Neuron (in vitro differentiated cells): ENCODE measurements around the gene SLC49A3.
"Not testable (repeated sequence)": the region's sequence is repeated elsewhere in the genome, so short reads cannot be mapped to it uniquely, and the experiment has no call there.

Source experiments
- H2AFZ ChIP-seq: one replicate; pipeline ENCODE4 v1.6.1; 2013; ENCODE audit warnings: low read depth, mild to moderate bottlenecking, inconsistent platforms, low read length, moderate library complexity
- H3K27me3 ChIP-seq: one replicate; pipeline ENCODE4 v1.6.1; 2013; ENCODE audit warnings: low read length; ENCODE audit not compliant: insufficient read depth
- H3K36me3 ChIP-seq: one replicate; pipeline ENCODE4 v1.6.1; 2013; ENCODE audit warnings: low read length; ENCODE audit not compliant: insufficient read depth
- H3K4me1 ChIP-seq: one replicate; pipeline ENCODE4 v1.6.1; 2013; ENCODE audit warnings: low read length; ENCODE audit not compliant: insufficient read depth
- H3K4me3 ChIP-seq: 2 replicates; pipeline ENCODE4 v1.5.1; 2013; ENCODE audit warnings: mild to moderate bottlenecking, low read length, moderate library complexity
- H3K9me3 ChIP-seq: one replicate; pipeline ENCODE4 v1.6.1; 2013; ENCODE audit warnings: low read length

SLC49A3 gene

GRCh38 chr4:651884-652642, 36.9 kb downstream of the SLC49A3 start:
- Histone ChIP-seq H3K4me3 (no peak overlapping the region), H3K9me3 (no peaks in the 10 kb centered on the region), H2AFZ (no peak overlapping the region), H3K27me3 (peaks cover 3% of the 10 kb centered on the region), H3K36me3 (no peaks in the 10 kb centered on the region), H3K4me1 (no peaks in the 10 kb centered on the region)

GRCh38 chr4:650951-651883, 37.7 kb downstream of the SLC49A3 start:
- peaks cover 3% of the 10 kb centered on the region for H3K27me3 ChIP-seq
- H3K4me1 ChIP-seq = no peaks in the 10 kb centered on the region
- H3K36me3 ChIP-seq = no peaks in the 10 kb centered on the region
- no peaks in the 10 kb centered on the region for H3K9me3 ChIP-seq
- no peak overlapping the region for H3K4me3 ChIP-seq
- H2AFZ ChIP-seq = no peak overlapping the region

DNA sequence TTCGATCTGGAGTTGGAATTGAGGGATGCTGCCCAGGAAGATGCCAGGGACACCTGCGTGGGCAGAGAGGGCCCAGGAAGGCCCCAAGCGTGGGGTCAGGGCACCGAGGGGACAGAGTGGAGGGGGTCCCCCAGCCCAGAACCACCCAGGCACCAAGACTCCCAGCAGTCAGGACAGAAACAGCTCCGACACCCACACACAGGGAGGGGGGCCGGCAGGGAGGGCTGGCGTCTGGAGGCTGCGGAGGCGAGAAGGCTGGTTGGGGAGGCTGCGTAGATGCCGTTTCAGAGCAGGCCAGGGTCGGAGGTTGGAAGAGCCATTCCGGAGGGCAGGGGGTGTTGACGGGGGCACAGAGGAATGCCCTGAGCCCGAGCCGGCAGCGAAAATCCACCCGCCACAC, 38.5 kb downstream of the SLC49A3 start:
- no peaks in the 10 kb centered on the region for H3K9me3 ChIP-seq
- no peak overlapping the region for H3K4me3 ChIP-seq
- H3K27me3 ChIP-seq = peaks cover 3% of the 10 kb centered on the region
- no peaks in the 10 kb centered on the region for H3K36me3 ChIP-seq
- no peak overlapping the region for H2AFZ ChIP-seq
- no peaks in the 10 kb centered on the region for H3K4me1 ChIP-seq

DNA sequence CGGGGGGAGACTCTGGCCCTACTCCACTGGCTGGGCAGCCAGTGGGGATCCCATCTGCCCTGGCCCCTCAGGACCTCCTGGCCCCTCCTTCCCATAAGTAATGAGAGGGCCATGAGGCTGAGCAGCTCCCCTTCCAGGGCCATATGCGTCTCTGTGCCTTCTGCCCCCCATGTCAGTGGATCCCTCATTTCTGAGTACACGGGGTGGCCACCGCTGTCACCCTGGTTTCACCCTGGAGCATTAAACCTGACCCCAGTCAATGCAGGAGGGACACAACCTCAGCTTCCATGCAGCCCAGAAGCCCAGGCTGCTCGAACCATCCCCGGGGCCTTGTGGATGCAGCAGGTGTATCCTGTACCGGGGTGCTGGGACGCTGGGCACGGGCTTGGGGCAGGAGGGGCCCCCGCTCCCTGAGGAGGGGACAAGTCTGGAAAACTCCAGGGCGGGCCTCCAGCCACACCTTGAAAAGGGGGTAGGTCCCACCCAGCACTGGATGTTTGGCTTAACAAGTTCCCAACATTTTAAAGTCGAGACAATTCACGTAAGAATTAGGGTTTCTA, 39.1 kb downstream of the SLC49A3 start:
- no peaks in the 10 kb centered on the region for H3K4me1 ChIP-seq
- H3K9me3 ChIP-seq = no peaks in the 10 kb centered on the region
- no peak overlapping the region for H3K4me3 ChIP-seq
- no peaks in the 10 kb centered on the region for H3K36me3 ChIP-seq
- H2AFZ ChIP-seq = no peak overlapping the region
- peaks cover 3% of the 10 kb centered on the region for H3K27me3 ChIP-seq

DNA sequence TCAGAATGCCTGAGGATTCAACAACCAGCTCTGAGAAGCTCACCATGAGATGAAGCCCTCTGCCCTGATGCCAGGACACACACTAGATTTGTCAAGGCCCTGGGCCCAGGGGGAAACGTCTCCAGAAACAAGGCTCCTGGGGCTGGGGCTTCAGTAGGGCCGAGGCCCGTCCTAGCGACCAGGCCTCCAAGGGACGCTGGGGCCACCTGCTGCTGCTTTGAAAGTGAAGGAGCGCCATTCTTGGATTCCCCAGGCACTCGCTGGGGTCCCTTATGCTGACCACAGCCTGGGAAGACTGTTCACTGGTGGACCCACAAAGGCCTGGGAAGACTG, 39.7 kb downstream of the SLC49A3 start:
- Histone ChIP-seq H3K4me3 (no peak overlapping the region), H3K4me1 (no peaks in the 10 kb centered on the region), H2AFZ (no peak overlapping the region), H3K9me3 (no peaks in the 10 kb centered on the region), H3K27me3 (peaks cover 3% of the 10 kb centered on the region), H3K36me3 (no peaks in the 10 kb centered on the region)

GRCh38 chr4:648579-649292, 40.2 kb downstream of the SLC49A3 start:
- Histone ChIP-seq H3K27me3 (peaks cover 3% of the 10 kb centered on the region), H3K4me3 (no peak overlapping the region), H3K4me1 (no peaks in the 10 kb centered on the region), H3K9me3 (no peaks in the 10 kb centered on the region), H2AFZ (no peak overlapping the region), H3K36me3 (no peaks in the 10 kb centered on the region)

DNA sequence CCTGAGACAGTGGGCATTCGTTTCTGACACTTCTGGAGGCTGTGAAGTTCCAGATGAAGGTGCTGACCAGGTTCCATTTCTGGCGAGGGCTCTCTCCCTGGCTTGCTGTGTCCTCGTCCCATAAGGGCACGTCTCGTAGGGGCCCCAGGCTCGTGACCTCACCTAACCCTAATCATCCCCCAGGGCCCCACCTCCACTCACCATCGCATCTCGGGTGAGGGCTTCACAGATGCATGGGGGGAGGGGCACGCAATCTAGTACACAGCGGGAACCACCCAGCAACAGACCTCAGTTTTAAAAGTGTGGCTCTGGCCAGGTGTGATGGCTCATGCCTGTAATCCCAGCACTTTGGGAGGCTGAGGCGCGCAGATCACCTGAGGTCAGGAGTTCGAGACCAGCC, 41.5 kb downstream of the SLC49A3 start:
- H3K9me3 ChIP-seq = no peaks in the 10 kb centered on the region
- peaks cover 3% of the 10 kb centered on the region for H3K27me3 ChIP-seq
- H3K4me1 ChIP-seq = no peaks in the 10 kb centered on the region

DNA sequence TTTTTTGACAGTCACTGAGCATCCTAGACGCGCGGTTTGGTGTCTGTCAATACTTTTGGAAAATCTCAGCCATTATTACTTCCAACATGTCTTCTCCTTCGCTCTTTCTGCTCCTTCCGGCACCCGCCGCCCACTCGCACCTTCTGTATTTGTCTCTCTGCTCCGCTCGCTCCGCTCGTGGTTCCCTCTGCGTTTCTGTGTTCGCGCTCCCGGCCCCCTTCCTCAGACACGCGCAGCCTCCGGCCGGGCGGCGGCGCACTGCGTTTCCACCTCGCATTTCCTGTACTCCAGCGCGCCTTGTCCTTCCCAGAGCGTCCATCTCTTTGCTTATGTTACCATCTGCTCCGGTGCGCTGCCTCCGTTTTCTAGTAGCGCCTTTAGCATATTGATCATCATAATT, 42.5 kb downstream of the SLC49A3 start:
- no peaks in the 10 kb centered on the region for H3K4me1 ChIP-seq
- no peak overlapping the region for H3K4me3 ChIP-seq
- H3K27me3 ChIP-seq = peaks cover 3% of the 10 kb centered on the region
- H3K36me3 ChIP-seq = no peaks in the 10 kb centered on the region
- H2AFZ ChIP-seq = no peak overlapping the region
- H3K9me3 ChIP-seq = no peaks in the 10 kb centered on the region

More for the DNA sequence above, 41.5 kb downstream of the SLC49A3 start:
- Histone ChIP-seq H3K36me3 (no peaks in the 10 kb centered on the region), H3K4me3 (no peak overlapping the region), H2AFZ (no peak overlapping the region)

GRCh38 chr4:642366-642765, 46.6 kb downstream of the SLC49A3 start:
- H3K27me3 ChIP-seq, H3K36me3 ChIP-seq, H3K9me3 ChIP-seq, H3K4me1 ChIP-seq, H3K4me3 ChIP-seq, H2AFZ ChIP-seq: not testable (repeated sequence)

GRCh38 chr4:637536-638280, 51.2 kb downstream of the SLC49A3 start:
- no peak overlapping the region for H2AFZ ChIP-seq
- no peak overlapping the region for H3K4me3 ChIP-seq
- H3K4me1 ChIP-seq = peaks cover 3% of the 10 kb centered on the region
- no peaks in the 10 kb centered on the region for H3K27me3 ChIP-seq
- no peaks in the 10 kb centered on the region for H3K9me3 ChIP-seq
- H3K36me3 ChIP-seq = no peaks in the 10 kb centered on the region

DNA sequence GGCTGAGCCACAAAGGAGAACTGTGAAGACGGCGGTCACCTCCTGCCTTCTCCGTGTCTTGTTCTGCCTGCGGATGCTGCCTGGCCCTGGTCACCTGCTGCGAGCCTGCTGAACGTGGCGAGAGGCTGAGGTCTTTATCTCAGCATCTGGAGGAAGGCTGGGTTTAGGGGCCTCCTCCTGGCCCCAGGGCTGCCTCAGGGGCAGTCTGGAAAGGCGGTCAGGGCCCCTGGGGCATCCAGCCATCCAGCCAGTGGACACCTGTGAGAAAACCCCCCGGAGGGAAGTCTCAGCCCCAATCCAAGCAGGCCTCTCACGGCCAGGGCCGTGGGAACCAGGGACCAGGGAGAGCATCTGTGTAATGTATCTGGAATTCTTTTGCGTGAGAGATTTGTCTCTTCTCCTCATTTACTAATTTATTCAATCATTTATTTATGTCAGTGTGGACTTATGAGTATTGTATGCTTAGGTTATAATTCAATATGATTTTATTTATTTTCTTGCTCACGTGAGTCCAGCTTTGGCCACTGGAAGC, 52.3 kb downstream of the SLC49A3 start:
- Histone ChIP-seq H3K36me3 (no peaks in the 10 kb centered on the region), H2AFZ (no peak overlapping the region), H3K4me3 (no peak overlapping the region), H3K9me3 (peaks cover 3% of the 10 kb centered on the region), H3K27me3 (no peaks in the 10 kb centered on the region), H3K4me1 (peaks cover 3% of the 10 kb centered on the region)

- Histone ChIP-seq H3K4me1 (peaks cover 3% of the 10 kb centered on the region), H3K27me3 (no peaks in the 10 kb centered on the region), H3K9me3 (peaks cover 3% of the 10 kb centered on the region), H3K36me3 (no peaks in the 10 kb centered on the region), H2AFZ (no peak overlapping the region), H3K4me3 (no peak overlapping the region)
Measured at GRCh38 chr4:635851-636627, 52.9 kb downstream of the SLC49A3 start.
